ENCODE measurements around the gene SMC4.
"Not testable (repeated sequence)": the region's sequence is repeated elsewhere in the genome, so short reads cannot be mapped to it uniquely, and the experiment has no call there.

DNA sequence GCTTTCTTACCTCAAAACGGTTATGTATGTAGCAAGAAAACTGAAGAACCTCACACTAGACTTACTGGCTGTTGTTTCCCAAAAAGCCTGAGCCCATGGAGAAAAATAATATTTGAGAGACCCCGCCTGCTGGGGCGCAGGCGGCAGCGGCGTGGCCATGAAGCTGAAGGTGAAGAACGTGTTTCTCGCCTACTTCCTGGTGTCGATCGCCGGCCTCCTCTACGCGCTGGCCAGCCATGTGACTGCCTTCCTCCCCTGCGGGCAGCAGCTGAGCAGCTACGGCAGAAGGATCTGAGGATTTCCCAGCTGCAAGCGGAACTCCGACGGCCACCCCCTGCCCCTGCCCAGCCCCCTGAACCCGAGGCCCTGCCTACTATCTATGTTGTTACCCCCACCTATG, 52.8 kb downstream of the SMC4 start:
- TF ChIP-seq, protein P1, sequence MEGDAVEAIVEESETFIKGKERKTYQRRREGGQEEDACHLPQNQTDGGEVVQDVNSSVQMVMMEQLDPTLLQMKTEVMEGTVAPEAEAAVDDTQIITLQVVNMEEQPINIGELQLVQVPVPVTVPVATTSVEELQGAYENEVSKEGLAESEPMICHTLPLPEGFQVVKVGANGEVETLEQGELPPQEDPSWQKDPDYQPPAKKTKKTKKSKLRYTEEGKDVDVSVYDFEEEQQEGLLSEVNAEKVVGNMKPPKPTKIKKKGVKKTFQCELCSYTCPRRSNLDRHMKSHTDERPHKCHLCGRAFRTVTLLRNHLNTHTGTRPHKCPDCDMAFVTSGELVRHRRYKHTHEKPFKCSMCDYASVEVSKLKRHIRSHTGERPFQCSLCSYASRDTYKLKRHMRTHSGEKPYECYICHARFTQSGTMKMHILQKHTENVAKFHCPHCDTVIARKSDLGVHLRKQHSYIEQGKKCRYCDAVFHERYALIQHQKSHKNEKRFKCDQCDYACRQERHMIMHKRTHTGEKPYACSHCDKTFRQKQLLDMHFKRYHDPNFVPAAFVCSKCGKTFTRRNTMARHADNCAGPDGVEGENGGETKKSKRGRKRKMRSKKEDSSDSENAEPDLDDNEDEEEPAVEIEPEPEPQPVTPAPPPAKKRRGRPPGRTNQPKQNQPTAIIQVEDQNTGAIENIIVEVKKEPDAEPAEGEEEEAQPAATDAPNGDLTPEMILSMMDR (IDR thresholded peaks at IDR 0.05), result not testable (repeated sequence)
- not testable (repeated sequence) for TF ChIP-seq POLR2A (IDR thresholded peaks at IDR 0.05)

Measured in body of pancreas (tissue), 4 donors.